ENCODE measurements around the gene APBB2. TPM values are rescaled to one million over a fixed set of nuclear protein-coding genes. Genes with fewer than 3 reads are reported as not detected.

Gene APBB2
- total RNA-seq, 2 donors from 2014 or later, result 37.3 to 75.3 TPM

DNA sequence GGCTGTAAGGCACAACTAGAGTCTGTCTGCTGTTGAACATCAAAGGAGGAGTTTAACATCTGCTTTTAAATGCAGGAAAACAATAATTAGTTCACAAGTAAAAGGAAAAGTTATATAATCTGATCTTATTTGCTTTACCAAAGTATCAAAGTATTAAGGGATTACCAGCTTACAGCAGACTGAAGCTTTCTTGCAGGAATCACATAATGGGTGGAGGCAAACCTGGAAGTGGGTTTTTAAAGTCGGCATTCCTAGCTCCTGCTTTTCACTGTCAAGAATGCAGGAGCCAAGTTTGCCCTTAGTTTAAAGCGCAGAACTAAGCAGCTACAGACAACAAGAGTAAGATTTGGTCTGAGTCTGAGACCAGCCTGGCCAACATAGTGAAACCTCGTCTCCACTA is 122.2 kb downstream of the APBB2 start:
- TF ChIP-seq, protein P1, sequence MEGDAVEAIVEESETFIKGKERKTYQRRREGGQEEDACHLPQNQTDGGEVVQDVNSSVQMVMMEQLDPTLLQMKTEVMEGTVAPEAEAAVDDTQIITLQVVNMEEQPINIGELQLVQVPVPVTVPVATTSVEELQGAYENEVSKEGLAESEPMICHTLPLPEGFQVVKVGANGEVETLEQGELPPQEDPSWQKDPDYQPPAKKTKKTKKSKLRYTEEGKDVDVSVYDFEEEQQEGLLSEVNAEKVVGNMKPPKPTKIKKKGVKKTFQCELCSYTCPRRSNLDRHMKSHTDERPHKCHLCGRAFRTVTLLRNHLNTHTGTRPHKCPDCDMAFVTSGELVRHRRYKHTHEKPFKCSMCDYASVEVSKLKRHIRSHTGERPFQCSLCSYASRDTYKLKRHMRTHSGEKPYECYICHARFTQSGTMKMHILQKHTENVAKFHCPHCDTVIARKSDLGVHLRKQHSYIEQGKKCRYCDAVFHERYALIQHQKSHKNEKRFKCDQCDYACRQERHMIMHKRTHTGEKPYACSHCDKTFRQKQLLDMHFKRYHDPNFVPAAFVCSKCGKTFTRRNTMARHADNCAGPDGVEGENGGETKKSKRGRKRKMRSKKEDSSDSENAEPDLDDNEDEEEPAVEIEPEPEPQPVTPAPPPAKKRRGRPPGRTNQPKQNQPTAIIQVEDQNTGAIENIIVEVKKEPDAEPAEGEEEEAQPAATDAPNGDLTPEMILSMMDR (IDR thresholded peaks at IDR 0.05), result no peak

DNA sequence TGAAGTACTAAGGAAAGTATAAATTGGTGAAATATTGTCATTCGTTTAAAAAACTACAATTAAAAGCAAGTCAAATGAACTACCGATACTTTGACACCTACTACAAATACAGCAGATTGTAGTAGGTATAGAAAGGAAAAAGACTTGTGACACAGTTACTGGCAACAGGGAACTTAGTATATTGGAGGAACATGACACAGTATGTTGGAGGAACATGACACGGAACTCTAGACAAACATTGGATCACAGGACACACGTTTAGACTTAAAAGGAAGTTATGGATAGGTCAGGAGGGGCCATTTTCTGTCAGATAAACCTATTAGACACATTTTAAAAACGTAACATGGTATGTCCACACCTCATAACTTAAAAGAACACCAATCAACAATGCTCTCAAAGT is 132.5 kb downstream of the APBB2 start:
- Histone ChIP-seq H3K9me3 (peaks cover 0 to 15% of the 10 kb centered on the region in 2 donors), H3K4me3 (no peak overlapping the region), H3K36me3 (no peaks in the 10 kb centered on the region), H3K27me3 (no peaks in the 10 kb centered on the region), H3K27ac (no peak overlapping the region), H3K4me1 (peaks cover 0 to 10% of the 10 kb centered on the region in 2 donors)
- DNase-seq (ENCODE audit: low spot score), result no peak
- TF ChIP-seq, protein P1 (IDR thresholded peaks at IDR 0.05), result no peak

More for the DNA sequence above, 122.2 kb downstream of the APBB2 start:
- Histone ChIP-seq H3K4me3 (no peak overlapping the region), H3K27me3 (no peaks in the 10 kb centered on the region), H3K4me1 (peaks cover 0 to 20% of the 10 kb centered on the region in 2 donors), H3K9me3 (peaks cover 0 to 3% of the 10 kb centered on the region in 2 donors), H3K36me3 (no peaks in the 10 kb centered on the region), H3K27ac (no peak overlapping the region)
- no peak for DNase-seq (ENCODE audit: low spot score)

DNA sequence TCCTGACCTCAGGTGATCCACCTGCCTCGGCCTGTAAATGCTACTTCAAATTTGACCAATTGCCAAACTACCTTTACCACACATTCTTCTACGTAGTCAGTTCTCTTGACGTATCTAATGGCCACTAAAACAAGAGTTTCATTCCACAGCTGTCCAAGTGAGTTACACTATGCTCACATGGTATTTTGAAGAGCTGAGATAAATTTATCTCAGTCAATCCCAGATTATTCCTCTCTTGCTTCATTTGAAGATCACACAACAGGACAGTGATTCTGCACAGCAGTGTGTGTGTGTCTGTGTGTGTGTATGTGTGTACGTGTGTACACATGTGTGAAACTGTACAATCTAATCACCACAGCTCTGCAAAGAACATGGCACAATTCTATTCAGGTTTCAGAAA is 133.4 kb downstream of the APBB2 start:
- TF ChIP-seq, protein P1 (IDR thresholded peaks at IDR 0.05), result no peak
- Histone ChIP-seq H3K27me3 (no peaks in the 10 kb centered on the region), H3K27ac (no peak overlapping the region)

DNA sequence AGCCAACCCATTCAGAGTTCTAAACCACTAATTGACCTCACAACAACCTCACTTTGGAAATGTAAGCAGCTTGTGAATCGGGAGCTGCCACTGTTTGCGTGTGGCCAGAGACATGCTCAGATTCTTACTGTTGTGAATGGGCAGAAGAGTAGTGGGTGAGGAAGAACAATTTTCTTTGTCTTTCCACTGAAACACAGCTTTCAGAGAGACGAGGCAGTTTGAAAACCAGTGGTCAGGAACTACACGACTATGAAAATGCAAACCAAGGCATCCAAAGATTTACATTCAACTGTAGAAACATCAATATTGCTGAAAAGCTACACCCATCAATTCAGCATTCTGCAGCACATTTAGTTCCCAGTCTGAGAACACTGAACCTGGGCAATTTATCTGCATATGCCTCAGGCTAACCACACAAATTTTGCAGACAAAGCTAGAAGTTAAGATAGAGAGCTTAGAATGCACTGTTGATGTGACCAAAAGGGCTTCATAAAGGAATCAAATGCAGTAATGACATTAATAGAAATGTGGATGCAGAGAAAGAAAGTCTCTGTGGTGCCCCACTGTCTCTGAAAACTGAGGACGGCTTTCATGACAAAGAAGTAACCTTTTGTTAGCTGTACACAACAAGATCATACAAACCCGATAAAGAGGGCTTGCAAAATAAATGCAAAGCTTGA is 134.3 kb downstream of the APBB2 start:
- DNase-seq (ENCODE audit: low spot score), result no peak
- no peak overlapping the region for H3K4me3 ChIP-seq
- no peaks in the 10 kb centered on the region for H3K9me3 ChIP-seq
- no peaks in the 10 kb centered on the region for H3K27me3 ChIP-seq
- TF ChIP-seq, protein P1 (IDR thresholded peaks at IDR 0.05), result no peak
- H3K36me3 ChIP-seq, result no peaks in the 10 kb centered on the region
- no peak overlapping the region for H3K27ac ChIP-seq
- peaks cover 0 to 10% of the 10 kb centered on the region in 2 donors for H3K4me1 ChIP-seq

More for the DNA sequence above, 133.4 kb downstream of the APBB2 start:
- Histone ChIP-seq H3K36me3 (no peaks in the 10 kb centered on the region), H3K9me3 (peaks cover 0 to 6% of the 10 kb centered on the region in 2 donors), H3K4me3 (no peak overlapping the region), H3K4me1 (peaks cover 0 to 10% of the 10 kb centered on the region in 2 donors)
- DNase-seq (ENCODE audit: low spot score), result no peak

DNA sequence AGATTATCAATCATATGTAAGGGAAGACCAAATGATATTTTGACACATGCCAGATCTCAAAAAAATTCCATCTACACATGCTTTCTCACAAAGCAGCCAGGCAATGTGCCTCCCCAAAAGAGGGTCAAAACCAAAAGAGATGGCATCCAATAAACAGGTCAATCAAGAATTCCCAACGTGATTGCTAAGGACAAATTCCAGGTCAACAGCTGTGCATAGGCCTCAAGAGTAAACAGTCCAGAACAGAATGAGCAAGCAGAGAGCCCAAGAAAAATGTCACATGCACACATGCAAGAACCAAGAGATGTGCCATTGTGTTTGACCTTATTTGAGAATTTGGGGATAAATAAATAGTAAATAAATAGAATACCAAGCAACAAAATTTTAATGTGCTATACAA is 136.7 kb downstream of the APBB2 start:
- Histone ChIP-seq H3K4me1 (peaks cover 0 to 25% of the 10 kb centered on the region in 2 donors), H3K27me3 (no peaks in the 10 kb centered on the region)
- TF ChIP-seq, protein P1 (IDR thresholded peaks at IDR 0.05), result no peak

DNA sequence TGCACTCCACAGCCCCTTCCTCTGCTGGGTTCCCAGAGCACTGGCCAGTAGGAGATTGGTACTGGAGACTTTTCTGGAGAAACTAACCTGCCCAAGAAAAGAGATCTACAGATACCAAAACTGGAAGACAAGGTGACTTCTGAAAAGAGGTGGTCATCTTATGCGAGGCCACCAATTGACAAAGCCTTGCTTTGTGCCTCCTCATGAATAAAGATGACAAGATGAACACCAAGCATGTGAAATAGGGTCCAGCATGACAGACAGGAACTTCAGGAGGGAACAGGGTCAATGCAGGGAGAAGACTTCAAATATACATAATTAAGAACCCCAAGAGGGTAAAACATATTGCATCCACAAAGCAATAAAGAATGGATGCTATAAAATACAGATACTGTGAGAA is 137.9 kb downstream of the APBB2 start:
- DNase-seq (ENCODE audit: low spot score), result no peak
- Histone ChIP-seq H3K27me3 (no peaks in the 10 kb centered on the region), H3K27ac (no peak overlapping the region), H3K9me3 (no peaks in the 10 kb centered on the region), H3K36me3 (no peaks in the 10 kb centered on the region), H3K4me1 (peaks cover 0 to 36% of the 10 kb centered on the region in 2 donors), H3K4me3 (no peak overlapping the region)
- TF ChIP-seq, protein P1 (IDR thresholded peaks at IDR 0.05), result no peak

More for the DNA sequence above, 136.7 kb downstream of the APBB2 start:
- no peak for DNase-seq (ENCODE audit: low spot score)
- no peaks in the 10 kb centered on the region for H3K36me3 ChIP-seq
- no peaks in the 10 kb centered on the region for H3K9me3 ChIP-seq
- H3K27ac ChIP-seq, result no peak overlapping the region
- no peak overlapping the region for H3K4me3 ChIP-seq

All from right atrium auricular region (tissue), 2 donors.